ENCODE measurements around the gene PTAFR.

- TF ChIP-seq CSRNP3 (CRISPR knock-in tag; IDR thresholded peaks at IDR 0.05) (no peak), GLIS3 (CRISPR knock-in tag; IDR thresholded peaks at IDR 0.05) (no peak), ZFP3 (CRISPR knock-in tag; IDR thresholded peaks at IDR 0.05) (no peak), ZFP30 (CRISPR knock-in tag; IDR thresholded peaks at IDR 0.05) (no peak), PPARA (CRISPR knock-in tag; IDR thresholded peaks at IDR 0.05; ENCODE audit: borderline replicate concordance) (no peak)
These were observed 41.8 kb downstream of the PTAFR start for GRCh38 chr1:28134651-28135207.

Measured in SK-N-SH treated with all-trans-retinoic acid at 6 μM for 48 hours (cell line).